HG03066 (cell line): ENCODE measurements around the gene TTBK1.

Experiments used
- ATAC-seq: cut with Tn5 transposase; IDR thresholded peaks from one replicate; pipeline ENCODE4 v1.9.1; 2021; ENCODE audit warnings: low read depth; ENCODE audit not compliant: unreplicated experiment

The TTBK1 gene

GRCh38 chr6:43269273-43270007 lies 26.2 kb downstream of the TTBK1 start:
- ATAC-seq: no peak

GRCh38 chr6:43271103-43271815 lies 28.0 kb downstream of the TTBK1 start:
- ATAC-seq: no peak

- no peak for ATAC-seq
These were observed 28.7 kb downstream of the TTBK1 start for GRCh38 chr6:43271944-43272343.

- ATAC-seq: no peak
These were observed 30.4 kb downstream of the TTBK1 start for GRCh38 chr6:43273707-43274106.

GRCh38 chr6:43274127-43274915 lies 31.0 kb downstream of the TTBK1 start:
- ATAC-seq: no peak

- no peak for ATAC-seq
These were observed 31.8 kb downstream of the TTBK1 start for GRCh38 chr6:43274916-43275597.

- ATAC-seq: no peak
These were observed 32.7 kb downstream of the TTBK1 start for GRCh38 chr6:43275801-43276576.

GRCh38 chr6:43276577-43277305 lies 33.5 kb downstream of the TTBK1 start:
- ATAC-seq: no peak

GRCh38 chr6:43277306-43277642 lies 34.0 kb downstream of the TTBK1 start:
- no peak for ATAC-seq

GRCh38 chr6:43277643-43278523 lies 34.6 kb downstream of the TTBK1 start:
- ATAC-seq: no peak

GRCh38 chr6:43278524-43279078 lies 35.3 kb downstream of the TTBK1 start:
- no peak for ATAC-seq

GRCh38 chr6:43280234-43280633 lies 37.0 kb downstream of the TTBK1 start:
- ATAC-seq: no peak

GRCh38 chr6:43282060-43282459 lies 38.8 kb downstream of the TTBK1 start:
- no peak for ATAC-seq

GRCh38 chr6:43282636-43283513 lies 39.6 kb downstream of the TTBK1 start:
- no peak for ATAC-seq

- ATAC-seq: no peak
These were observed 40.2 kb downstream of the TTBK1 start for GRCh38 chr6:43283514-43283901.

- no peak for ATAC-seq
These were observed 40.6 kb downstream of the TTBK1 start for GRCh38 chr6:43283905-43284304.
